Lung microvascular endothelial cell (primary cell): Measurements from ENCODE around the gene GPD1. TPM values are rescaled to one million over a fixed set of nuclear protein-coding genes. Genes with fewer than 3 reads are reported as not detected.
"Not testable (repeated sequence)": the region's sequence is repeated elsewhere in the genome, so short reads cannot be mapped to it uniquely, and the experiment has no call there.

Experiments
- DNase-seq, 2 donors: peaks; one replicate each; pipeline versions ENCODE4 v3.0.0 to v3.0.0-alpha.2; 2010; ENCODE audit warnings: low read depth in 2 of 2
- total RNA-seq: library from RNA; depleted of rRNA; stranded (reverse); fragments of >200 nt; gene quantifications from 2 replicates; pipeline ENCODE4 v1.2.1, GENCODE V29; 2014

The GPD1 gene
- total RNA-seq, 1 donor from 2014 or later = under 0.01 TPM

- no peak for DNase-seq
These were observed 30.1 kb upstream of the GPD1 start for GRCh38 chr12:50073712-50074111.

DNA sequence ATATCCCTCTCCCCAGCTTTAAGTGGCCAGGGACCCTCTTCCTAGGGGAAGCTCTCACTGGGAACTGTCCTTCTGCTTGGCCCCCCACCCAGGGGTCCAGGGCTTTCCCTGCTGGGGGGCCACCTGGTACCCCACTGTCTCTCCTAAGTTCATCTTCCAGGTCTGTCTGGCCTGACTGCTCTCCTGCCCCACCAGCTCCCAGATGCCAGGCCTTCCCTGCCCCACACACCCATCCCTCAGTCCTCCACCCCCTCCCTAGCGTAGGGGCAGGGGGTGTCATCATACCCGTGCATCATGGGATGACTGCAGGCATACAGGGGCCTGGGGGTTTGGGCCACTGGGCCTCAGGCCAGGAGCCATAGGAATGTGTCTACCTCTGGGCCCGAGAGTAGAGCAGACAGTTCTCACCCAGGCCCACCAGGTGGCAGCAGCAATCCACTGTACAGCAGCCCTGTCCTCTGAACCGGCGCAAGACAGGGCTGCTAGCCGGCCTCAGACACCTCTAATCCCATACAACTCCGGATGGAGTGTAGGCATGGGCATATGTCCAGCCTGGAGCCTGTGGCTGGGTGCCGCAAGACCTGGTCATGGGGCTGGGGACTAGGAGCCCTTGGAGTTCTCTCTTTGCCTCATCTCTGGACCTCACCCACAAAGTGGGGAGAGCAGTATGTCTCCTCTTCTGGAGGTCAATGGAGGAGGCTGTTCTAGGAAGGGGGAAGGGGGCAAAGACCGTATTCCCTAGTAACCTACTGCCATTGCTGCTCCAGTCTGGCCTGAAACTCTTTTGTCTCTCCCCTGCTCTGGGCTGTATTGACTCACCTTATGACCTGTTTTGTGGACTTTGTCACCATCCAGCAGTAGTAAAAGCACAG lies 28.6 kb upstream of the GPD1 start:
- DNase-seq = peak; percentile 88 to 89

GRCh38 chr12:50075808-50076170 lies 28.0 kb upstream of the GPD1 start:
- no peak for DNase-seq

DNA sequence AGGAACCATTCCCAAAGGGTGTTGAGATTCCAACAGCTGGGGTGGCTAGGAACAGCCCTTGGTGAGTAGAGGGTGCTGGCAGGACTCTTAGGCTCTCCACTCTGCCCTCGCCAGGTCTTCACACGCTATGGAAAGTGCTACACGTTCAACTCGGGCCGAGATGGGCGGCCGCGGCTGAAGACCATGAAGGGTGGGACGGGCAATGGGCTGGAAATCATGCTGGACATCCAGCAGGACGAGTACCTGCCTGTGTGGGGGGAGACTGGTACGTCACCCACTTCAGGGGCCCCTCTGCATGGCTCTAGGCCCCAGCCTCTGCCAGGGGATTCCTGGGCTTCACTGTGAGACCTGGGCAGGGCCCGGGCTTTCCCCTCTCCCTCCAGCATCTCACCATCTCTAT lies 26.7 kb upstream of the GPD1 start:
- DNase-seq = no peak

DNA sequence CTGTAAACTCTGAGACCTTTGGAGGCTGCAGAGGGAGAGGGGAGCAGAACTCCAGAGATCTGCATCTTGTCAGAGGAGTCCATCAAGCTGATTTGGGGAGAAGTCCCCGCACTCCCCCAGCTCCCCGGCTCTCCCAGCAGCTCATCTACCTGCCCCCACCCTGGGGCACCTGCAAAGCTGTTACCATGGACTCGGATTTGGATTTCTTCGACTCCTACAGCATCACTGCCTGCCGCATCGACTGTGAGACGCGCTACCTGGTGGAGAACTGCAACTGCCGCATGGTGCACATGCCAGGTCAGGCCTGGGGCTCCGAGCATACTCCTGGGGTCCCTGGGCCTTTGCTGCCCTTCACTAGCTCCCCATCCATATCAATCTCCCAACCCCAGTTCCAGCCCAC lies 25.5 kb upstream of the GPD1 start:
- no peak for DNase-seq

DNA sequence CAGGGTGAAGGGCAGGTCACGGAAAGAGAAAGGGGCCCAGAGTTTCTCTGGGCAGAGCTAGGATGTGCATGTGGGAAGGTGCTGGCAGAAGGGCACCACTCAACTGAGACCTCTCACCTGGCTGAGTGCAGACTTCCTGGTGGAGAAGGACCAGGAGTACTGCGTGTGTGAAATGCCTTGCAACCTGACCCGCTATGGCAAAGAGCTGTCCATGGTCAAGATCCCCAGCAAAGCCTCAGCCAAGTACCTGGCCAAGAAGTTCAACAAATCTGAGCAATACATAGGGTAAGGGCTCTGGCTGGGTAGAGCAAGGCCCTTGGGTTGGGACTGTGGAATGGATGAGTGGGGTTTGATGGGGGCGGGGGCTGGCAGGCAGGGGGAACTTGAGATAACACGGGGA lies 24.0 kb upstream of the GPD1 start:
- peak in 1 of 2 donors; percentile 27 for DNase-seq

DNA sequence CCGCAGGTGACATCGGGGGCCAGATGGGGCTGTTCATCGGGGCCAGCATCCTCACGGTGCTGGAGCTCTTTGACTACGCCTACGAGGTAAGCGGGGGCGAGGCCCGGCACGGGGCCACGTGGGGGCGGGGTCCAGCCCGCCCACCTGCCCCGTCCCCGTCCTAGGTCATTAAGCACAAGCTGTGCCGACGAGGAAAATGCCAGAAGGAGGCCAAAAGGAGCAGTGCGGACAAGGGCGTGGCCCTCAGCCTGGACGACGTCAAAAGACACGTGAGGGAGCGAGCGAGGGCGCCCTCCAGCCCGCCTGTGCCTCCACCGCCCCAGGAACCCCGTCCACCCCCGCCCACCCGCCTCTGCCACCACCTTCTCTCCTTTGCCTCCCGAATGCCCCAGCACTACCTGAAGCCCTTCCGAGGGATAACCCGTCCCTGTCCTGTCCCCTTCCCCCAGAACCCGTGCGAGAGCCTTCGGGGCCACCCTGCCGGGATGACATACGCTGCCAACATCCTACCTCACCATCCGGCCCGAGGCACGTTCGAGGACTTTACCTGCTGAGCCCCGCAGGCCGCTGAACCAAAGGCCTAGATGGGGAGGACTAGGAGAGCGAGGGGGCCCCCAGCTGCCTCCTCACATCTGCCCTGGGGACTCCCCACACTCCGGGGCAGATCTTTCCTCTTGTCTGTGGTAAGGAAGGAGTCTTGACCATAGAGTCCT lies 22.6 kb upstream of the GPD1 start:
- DNase-seq = no peak

DNA sequence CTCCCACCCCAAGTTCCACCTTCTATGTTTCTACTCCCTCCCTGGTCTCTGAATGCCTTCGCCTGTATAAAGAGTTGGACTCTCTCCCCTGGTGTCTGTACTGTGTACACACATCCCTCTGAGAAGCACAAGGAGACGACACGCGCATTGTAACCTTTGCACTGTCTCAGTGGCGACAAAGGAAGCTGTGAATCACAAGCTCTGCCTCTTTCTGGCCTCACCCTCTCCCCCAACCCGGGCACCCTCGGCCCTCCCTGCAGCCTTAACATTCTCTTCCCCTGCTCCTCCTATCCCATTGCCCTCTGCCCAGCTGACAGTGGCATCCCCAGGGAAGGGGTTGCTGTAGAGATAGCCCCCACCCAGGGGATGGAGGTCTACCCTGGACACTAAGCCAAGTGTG lies 21.2 kb upstream of the GPD1 start:
- DNase-seq = no peak

DNA sequence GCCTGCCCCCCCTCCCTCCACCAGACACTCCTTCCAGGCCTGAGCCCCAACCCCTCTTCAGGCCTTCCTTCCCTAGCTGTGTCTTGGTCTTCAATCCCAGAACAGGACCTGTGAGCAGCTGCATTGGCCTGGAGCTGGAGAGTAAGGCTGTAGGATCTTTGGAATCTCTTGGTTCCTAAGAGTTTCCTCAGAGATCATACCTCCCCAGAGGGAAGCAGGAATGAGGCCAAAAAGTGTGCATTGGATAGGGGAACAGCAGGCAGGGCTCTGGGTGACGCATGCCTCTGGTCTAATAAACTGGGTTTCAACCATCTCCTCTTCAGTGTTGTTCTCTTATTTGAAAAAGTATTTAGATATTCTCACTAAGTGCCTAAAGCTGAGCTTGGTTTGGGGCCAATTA lies 20.5 kb upstream of the GPD1 start:
- DNase-seq = no peak

- DNase-seq = not testable (repeated sequence)
These were observed 19.4 kb upstream of the GPD1 start for GRCh38 chr12:50084409-50084774.

DNA sequence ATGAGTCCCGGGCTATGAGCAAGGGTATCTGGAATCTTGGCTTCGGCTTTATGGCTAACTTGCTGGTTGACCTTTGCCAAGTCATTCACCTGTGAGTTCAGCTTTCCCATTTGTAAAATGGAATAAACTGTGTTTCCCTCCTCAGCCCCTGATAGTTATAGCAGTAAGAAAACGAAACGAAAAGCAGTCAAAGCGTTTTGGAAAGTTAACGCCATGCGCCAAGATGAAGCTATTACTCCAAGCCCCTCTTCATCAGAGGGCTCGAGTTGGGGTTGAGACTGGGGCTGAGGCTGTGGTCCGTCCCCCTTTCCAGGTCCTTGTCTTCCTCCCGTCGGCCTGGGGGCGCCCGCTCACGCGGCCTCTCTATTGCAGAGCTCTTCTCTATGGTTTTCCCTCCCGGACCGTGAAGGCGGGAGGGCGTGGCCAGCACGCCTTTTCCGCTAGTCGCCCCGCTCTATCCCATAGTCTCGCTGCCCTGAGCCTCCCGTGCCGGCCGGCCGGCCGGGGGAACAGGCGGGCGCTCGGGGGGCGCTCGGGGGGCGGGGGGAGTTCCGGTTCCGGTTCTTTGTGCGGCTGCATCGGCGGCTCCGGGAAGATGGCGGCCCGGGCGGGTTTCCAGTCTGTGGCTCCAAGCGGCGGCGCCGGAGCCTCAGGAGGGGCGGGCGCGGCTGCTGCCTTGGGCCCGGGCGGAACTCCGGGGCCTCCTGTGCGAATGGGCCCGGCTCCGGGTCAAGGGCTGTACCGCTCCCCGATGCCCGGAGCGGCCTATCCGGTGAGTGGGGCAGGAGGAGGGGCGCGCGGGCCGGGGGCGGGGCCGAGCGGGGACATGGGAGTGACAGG lies 18.8 kb upstream of the GPD1 start, which contains the start of gene SMARCD1:
Gene SMARCD1 (plus strand): TSS at position 568 of the 840 bp plus-strand sequence. CDS start 28 bp downstream, at position 596.
- peak; percentile 94 to 96 for DNase-seq

GRCh38 chr12:50085615-50086072 lies 18.2 kb upstream of the GPD1 start:
- DNase-seq = no peak

- DNase-seq = no peak
These were observed 17.7 kb upstream of the GPD1 start for GRCh38 chr12:50086148-50086547.

GRCh38 chr12:50087151-50087550 lies 16.7 kb upstream of the GPD1 start:
- DNase-seq = no peak

- DNase-seq = peak; percentile 86 to 92
These were observed 15.8 kb upstream of the GPD1 start for GRCh38 chr12:50087995-50088394.

GRCh38 chr12:50088577-50089335 lies 15.1 kb upstream of the GPD1 start:
- DNase-seq = peak; percentile 60 to 70

DNA sequence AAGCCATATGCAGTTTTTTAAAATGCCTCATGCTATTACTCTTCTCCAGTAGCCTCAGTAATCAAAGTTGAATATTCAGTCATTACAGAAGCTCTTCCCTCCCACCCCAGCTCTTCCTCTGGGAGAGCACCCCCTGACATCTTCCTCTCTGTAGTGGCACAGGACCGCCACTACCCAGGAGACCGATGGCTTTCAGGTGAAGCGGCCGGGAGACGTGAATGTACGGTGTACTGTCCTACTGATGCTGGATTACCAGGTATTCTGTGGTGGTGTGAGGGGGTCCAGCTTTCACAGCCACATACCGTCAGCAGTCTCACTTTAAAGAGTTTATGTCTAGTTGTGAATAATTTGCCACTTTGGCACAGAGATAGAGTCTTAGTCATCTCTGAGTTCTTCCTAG lies 14.1 kb upstream of the GPD1 start:
- no peak for DNase-seq

DNA sequence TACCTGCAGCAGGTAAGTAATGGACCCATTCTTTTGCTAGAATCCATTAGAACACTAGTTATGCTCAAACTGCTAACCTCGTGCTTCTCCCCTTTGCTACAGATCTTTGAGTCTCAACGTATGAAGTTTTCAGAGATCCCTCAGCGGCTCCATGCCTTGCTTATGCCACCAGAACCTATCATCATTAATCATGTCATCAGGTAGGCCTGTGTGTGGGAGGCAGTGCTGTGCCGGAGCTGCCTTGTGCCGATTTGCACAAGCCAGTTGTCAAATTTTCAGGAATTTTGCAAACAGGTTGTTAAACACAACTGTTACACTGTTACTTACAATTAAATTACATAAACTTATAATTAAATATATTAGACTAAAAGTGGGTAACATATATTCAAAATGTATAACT lies 13.4 kb upstream of the GPD1 start:
- no peak for DNase-seq

GRCh38 chr12:50097952-50098351 lies 5.9 kb upstream of the GPD1 start:
- no peak for DNase-seq

DNA sequence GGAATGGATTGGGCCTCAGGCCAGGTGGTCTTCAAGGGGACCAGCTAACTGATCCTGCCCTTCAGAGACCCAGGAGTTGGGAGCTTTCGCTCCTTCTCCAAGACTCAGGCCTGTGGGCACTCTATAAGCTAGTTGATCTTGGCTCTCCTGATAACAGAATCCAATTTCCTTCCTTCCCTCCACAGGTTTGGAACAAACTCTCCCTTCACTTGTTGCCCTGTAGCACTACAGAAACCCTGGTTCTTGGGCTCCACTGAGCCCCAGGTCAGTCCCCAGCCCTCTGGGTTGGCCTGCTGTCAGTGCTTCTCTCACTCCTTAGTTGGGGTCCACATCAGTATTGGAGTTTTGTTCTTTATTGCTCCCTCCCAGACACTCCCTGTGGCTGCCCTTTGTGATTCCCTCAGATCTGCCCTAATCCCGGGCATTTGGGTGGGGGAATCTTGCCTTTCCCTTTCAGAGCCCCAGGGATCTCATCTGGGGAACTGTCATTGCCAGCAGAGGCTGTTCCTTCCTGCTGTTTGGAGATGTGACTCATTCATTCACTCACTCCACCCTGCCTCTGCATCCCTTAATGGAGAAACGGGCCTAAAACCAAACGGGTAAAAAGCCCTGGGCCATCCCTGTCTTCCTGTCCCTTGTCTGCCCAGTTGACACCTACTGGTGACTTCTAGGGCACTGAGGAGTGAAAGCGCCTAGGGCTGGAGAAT lies 4.4 kb upstream of the GPD1 start:
- DNase-seq = peak in 1 of 2 donors; percentile 36
